ENCODE results near the gene BEND3. TPM values are rescaled to one million over a fixed set of nuclear protein-coding genes. Genes with fewer than 3 reads are reported as not detected.
"Not testable (repeated sequence)": the region's sequence is repeated elsewhere in the genome, so short reads cannot be mapped to it uniquely, and the experiment has no call there.

Gene BEND3
- total and polyA plus RNA-seq, 9 donors: 2.3 to 3.8 (median 2.9) TPM

- H3K27ac ChIP-seq (ENCODE audit: low read length): no peak overlapping the region
- no peaks in the 10 kb centered on the region for H3K36me3 ChIP-seq (ENCODE audit: control insufficient read depth, insufficient read depth, low read length)
- 71% methylated on average over 4 of the region's 4 CpGs for WGBS (ENCODE audit: insufficient coverage)
- H3K4me3 ChIP-seq (ENCODE audit: low read length): no peak overlapping the region
- no peaks in the 10 kb centered on the region for H3K4me1 ChIP-seq (ENCODE audit: control insufficient read depth, insufficient read depth, low read length)
- H3K9me3 ChIP-seq (replicated peaks; ENCODE audit: control insufficient read depth, low read depth, low read length): no peaks in the 10 kb centered on the region
- DNase-seq: no peak
- H3K27me3 ChIP-seq (ENCODE audit: control insufficient read depth, insufficient read depth, low read length): peaks cover 2% of the 10 kb centered on the region
Measured at GRCh38 chr6:107122748-107123147, 7.4 kb upstream of the BEND3 start.

GRCh38 chr6:107121964-107122495 is 6.7 kb upstream of the BEND3 start:
- no peak overlapping the region for H3K4me3 ChIP-seq (ENCODE audit: low read length)
- peaks cover 2% of the 10 kb centered on the region for H3K27me3 ChIP-seq (ENCODE audit: control insufficient read depth, insufficient read depth, low read length)
- no peak for DNase-seq
- H3K36me3 ChIP-seq (ENCODE audit: control insufficient read depth, insufficient read depth, low read length): no peaks in the 10 kb centered on the region
- WGBS (ENCODE audit: insufficient coverage): 87% methylated on average over 7 of the region's 8 CpGs
- H3K27ac ChIP-seq (ENCODE audit: low read length): no peak overlapping the region
- no peaks in the 10 kb centered on the region for H3K4me1 ChIP-seq (ENCODE audit: control insufficient read depth, insufficient read depth, low read length)
- H3K9me3 ChIP-seq (replicated peaks; ENCODE audit: control insufficient read depth, low read depth, low read length): no peaks in the 10 kb centered on the region

- DNase-seq: no peak
- no CpG with 5 or more reads among the region's 6 CpGs for WGBS (ENCODE audit: insufficient coverage)
- no peak overlapping the region for H3K27ac ChIP-seq (ENCODE audit: low read length)
- H3K27me3 ChIP-seq (ENCODE audit: control insufficient read depth, insufficient read depth, low read length): peaks cover 2% of the 10 kb centered on the region
- peaks cover 5% of the 10 kb centered on the region for H3K4me1 ChIP-seq (ENCODE audit: control insufficient read depth, insufficient read depth, low read length)
- H3K36me3 ChIP-seq (ENCODE audit: control insufficient read depth, insufficient read depth, low read length): no peaks in the 10 kb centered on the region
- H3K4me3 ChIP-seq (ENCODE audit: low read length): no peak overlapping the region
- no peaks in the 10 kb centered on the region for H3K9me3 ChIP-seq (replicated peaks; ENCODE audit: control insufficient read depth, low read depth, low read length)
Measured at GRCh38 chr6:107121266-107121665, 6.0 kb upstream of the BEND3 start.

GRCh38 chr6:107120404-107120803 is 5.1 kb upstream of the BEND3 start:
- WGBS (ENCODE audit: insufficient coverage): no CpG with 5 or more reads among the region's 4 CpGs
- Histone ChIP-seq H3K9me3 (replicated peaks; ENCODE audit: control insufficient read depth, low read depth, low read length) (no peaks in the 10 kb centered on the region), H3K4me3 (ENCODE audit: low read length) (no peak overlapping the region), H3K4me1 (ENCODE audit: control insufficient read depth, insufficient read depth, low read length) (peaks cover 9% of the 10 kb centered on the region), H3K27me3 (ENCODE audit: control insufficient read depth, insufficient read depth, low read length) (peaks cover 6% of the 10 kb centered on the region), H3K27ac (ENCODE audit: low read length) (no peak overlapping the region), H3K36me3 (ENCODE audit: control insufficient read depth, insufficient read depth, low read length) (no peaks in the 10 kb centered on the region)
- no peak for DNase-seq

GRCh38 chr6:107118976-107119375 is 3.7 kb upstream of the BEND3 start:
- H3K4me3 ChIP-seq (ENCODE audit: low read length): no peak overlapping the region
- WGBS (ENCODE audit: insufficient coverage): 70% methylated on average over 2 of the region's 2 CpGs
- H3K4me1 ChIP-seq (ENCODE audit: control insufficient read depth, insufficient read depth, low read length): peaks cover 10% of the 10 kb centered on the region
- no peak overlapping the region for H3K27ac ChIP-seq (ENCODE audit: low read length)
- peak; percentile 12 for DNase-seq
- peaks cover 6% of the 10 kb centered on the region for H3K27me3 ChIP-seq (ENCODE audit: control insufficient read depth, insufficient read depth, low read length)
- H3K9me3 ChIP-seq (replicated peaks; ENCODE audit: control insufficient read depth, low read depth, low read length): no peaks in the 10 kb centered on the region
- no peaks in the 10 kb centered on the region for H3K36me3 ChIP-seq (ENCODE audit: control insufficient read depth, insufficient read depth, low read length)

GRCh38 chr6:107118540-107118939 is 3.2 kb upstream of the BEND3 start:
- not testable (repeated sequence) for H3K4me3 ChIP-seq (ENCODE audit: low read length); DNase-seq; H3K36me3 ChIP-seq (ENCODE audit: control insufficient read depth, insufficient read depth, low read length); H3K27ac ChIP-seq (ENCODE audit: low read length); H3K9me3 ChIP-seq (replicated peaks; ENCODE audit: control insufficient read depth, low read depth, low read length); H3K27me3 ChIP-seq (ENCODE audit: control insufficient read depth, insufficient read depth, low read length)
- H3K4me1 ChIP-seq (ENCODE audit: control insufficient read depth, insufficient read depth, low read length): peaks cover 15% of the 10 kb centered on the region
- 89% methylated on average over 7 of the region's 9 CpGs for WGBS (ENCODE audit: insufficient coverage)

GRCh38 chr6:107116931-107117330 is 1.6 kb upstream of the BEND3 start:
- H3K9me3 ChIP-seq (replicated peaks; ENCODE audit: control insufficient read depth, low read depth, low read length): no peaks in the 10 kb centered on the region
- no peaks in the 10 kb centered on the region for H3K36me3 ChIP-seq (ENCODE audit: control insufficient read depth, insufficient read depth, low read length)
- DNase-seq: no peak
- H3K4me3 ChIP-seq (ENCODE audit: low read length): no peak overlapping the region
- WGBS (ENCODE audit: insufficient coverage): no CpG with 5 or more reads among the region's 7 CpGs
- H3K27ac ChIP-seq (ENCODE audit: low read length): no peak overlapping the region
- H3K4me1 ChIP-seq (ENCODE audit: control insufficient read depth, insufficient read depth, low read length): peaks cover 17% of the 10 kb centered on the region
- H3K27me3 ChIP-seq (ENCODE audit: control insufficient read depth, insufficient read depth, low read length): peaks cover 6% of the 10 kb centered on the region

- no peaks in the 10 kb centered on the region for H3K9me3 ChIP-seq (replicated peaks; ENCODE audit: control insufficient read depth, low read depth, low read length)
- peak overlapping the region; percentile 84 for H3K27ac ChIP-seq (ENCODE audit: low read length)
- 0% methylated on average over 6 of the region's 15 CpGs for WGBS (ENCODE audit: insufficient coverage)
- peak overlapping the region; percentile 63 for H3K4me3 ChIP-seq (ENCODE audit: low read length)
- H3K36me3 ChIP-seq (ENCODE audit: control insufficient read depth, insufficient read depth, low read length): no peaks in the 10 kb centered on the region
- H3K27me3 ChIP-seq (ENCODE audit: control insufficient read depth, insufficient read depth, low read length): peaks cover 6% of the 10 kb centered on the region
- peaks cover 17% of the 10 kb centered on the region for H3K4me1 ChIP-seq (ENCODE audit: control insufficient read depth, insufficient read depth, low read length)
- peak; percentile 32 for DNase-seq
Measured at GRCh38 chr6:107116328-107116892, 1.1 kb upstream of the BEND3 start.

- Histone ChIP-seq H3K27ac (ENCODE audit: low read length) (peak overlapping the region; percentile 84), H3K4me3 (ENCODE audit: low read length) (peak overlapping the region; percentile 63), H3K4me1 (ENCODE audit: control insufficient read depth, insufficient read depth, low read length) (peaks cover 17% of the 10 kb centered on the region), H3K9me3 (replicated peaks; ENCODE audit: control insufficient read depth, low read depth, low read length) (no peaks in the 10 kb centered on the region), H3K36me3 (ENCODE audit: control insufficient read depth, insufficient read depth, low read length) (no peaks in the 10 kb centered on the region), H3K27me3 (ENCODE audit: control insufficient read depth, insufficient read depth, low read length) (peaks cover 6% of the 10 kb centered on the region)
- peak; percentile 58 for DNase-seq
- 0% methylated on average over 34 of the region's 45 CpGs for WGBS (ENCODE audit: insufficient coverage)
Measured at GRCh38 chr6:107115695-107116327, 496 bp upstream of the BEND3 start.

GRCh38 chr6:107114213-107114925 is 946 bp downstream of the BEND3 start:
- peak; percentile 93 for DNase-seq
- under 1% methylated on average over 114 of the region's 116 CpGs for WGBS (ENCODE audit: insufficient coverage)
- Histone ChIP-seq H3K4me3 (ENCODE audit: low read length) (peak overlapping the region; percentile 43), H3K36me3 (ENCODE audit: control insufficient read depth, insufficient read depth, low read length) (no peaks in the 10 kb centered on the region), H3K27me3 (ENCODE audit: control insufficient read depth, insufficient read depth, low read length) (peaks cover 6% of the 10 kb centered on the region), H3K27ac (ENCODE audit: low read length) (no peak overlapping the region), H3K9me3 (replicated peaks; ENCODE audit: control insufficient read depth, low read depth, low read length) (no peaks in the 10 kb centered on the region), H3K4me1 (ENCODE audit: control insufficient read depth, insufficient read depth, low read length) (peaks cover 17% of the 10 kb centered on the region)

Measured in muscle of leg (tissue), 11 donors.